WI38 (cell line): ENCODE data around the gene GGACT.

Source experiments
- H3K4me3 ChIP-seq: 2 replicates; pipeline ENCODE4 v1.5.1; 2011; ENCODE audit warnings: low read depth, mild to moderate bottlenecking, control low read depth, low read length
- CTCF ChIP-seq: IDR thresholded peaks from 2 replicates; pipeline ENCODE4 v1.5.1; 2012; ENCODE audit warnings: low read depth, mild to moderate bottlenecking, control low read depth, low read length

Gene GGACT

GRCh38 chr13:100549316-100549715 lies 39.3 kb downstream of the GGACT start:
- no peak for TF ChIP-seq CTCF
- H3K4me3 ChIP-seq, result no peak overlapping the region

GRCh38 chr13:100547791-100548201 lies 40.8 kb downstream of the GGACT start:
- no peak overlapping the region for H3K4me3 ChIP-seq
- no peak for TF ChIP-seq CTCF

- H3K4me3 ChIP-seq, result no peak overlapping the region
- no peak for TF ChIP-seq CTCF
Measured at GRCh38 chr13:100546713-100547405, 41.7 kb downstream of the GGACT start.

GRCh38 chr13:100545684-100546061 lies 42.9 kb downstream of the GGACT start:
- TF ChIP-seq CTCF, result no peak
- H3K4me3 ChIP-seq, result no peak overlapping the region

- TF ChIP-seq CTCF, result no peak
- no peak overlapping the region for H3K4me3 ChIP-seq
Measured at GRCh38 chr13:100544866-100545683, 43.5 kb downstream of the GGACT start.

- no peak overlapping the region for H3K4me3 ChIP-seq
- TF ChIP-seq CTCF, result no peak
Measured at GRCh38 chr13:100543872-100544602, 44.6 kb downstream of the GGACT start.

- no peak overlapping the region for H3K4me3 ChIP-seq
- TF ChIP-seq CTCF, result peak; percentile 45; the same call in 1 of the 2 replicates
Measured at GRCh38 chr13:100542826-100543156, 45.8 kb downstream of the GGACT start.
